Measurements from ENCODE around the gene AGMAT. TPM values are rescaled to one million over a fixed set of nuclear protein-coding genes. Genes with fewer than 3 reads are reported as not detected.

The AGMAT gene
- total and polyA plus RNA-seq, 9 of the 15 experiments (the other 6 are each of a cell fraction or from before 2014, with no cell fraction given), result not detected

- no peaks in the 10 kb centered on the region for H3K36me3 ChIP-seq (ENCODE audit: control insufficient read depth, insufficient read depth, low read length)
- FAIRE-seq (no peak), ATAC-seq (no peak; the same call in 2 of the 3 replicates), DNase-seq (ENCODE audit: extremely low read depth in 1 of 4, low spot score in 3 of 4) (no peak)
- BruUV-seq (replicated peaks), result no TSS peak
- H2AFZ ChIP-seq (ENCODE audit: low read depth, low read length), result no peak overlapping the region
- POLR2A ChIA-PET, result interaction anchor here (0.9 to 1.9 kb wide), 4 partner anchors 9 to 21 kb away, joined by 3 to 9 read pairs (median 4); no protein-coding TSS in a partner anchor
- H3K9me1 ChIP-seq (ENCODE audit: control insufficient read depth, insufficient read depth, low read length), result no peaks in the 10 kb centered on the region
- no peaks in the 10 kb centered on the region for H4K20me1 ChIP-seq (replicated peaks; ENCODE audit: control insufficient read depth, insufficient read depth, low read length)
- TF ChIP-seq POLR2G (IDR thresholded peaks at IDR 0.05; ENCODE audit: low read depth, low read length) (peak; percentile 63), BRD9 (IDR thresholded peaks at IDR 0.05; ENCODE audit: low read depth, partially characterized antibody) (no peak), MBD2 (IDR thresholded peaks at IDR 0.05; ENCODE audit: borderline replicate concordance, low read depth) (no peak)
- H3K9me3 ChIP-seq (replicated peaks; ENCODE audit: control insufficient read depth, insufficient read depth, low read depth, low read length), result no peaks in the 10 kb centered on the region
- H3K4me3 ChIP-seq, result no peak overlapping the region
- intact Hi-C loops (cut with micrococcal nuclease), result no loop called here
- no peak overlapping the region for H3K27ac ChIP-seq (ENCODE audit: extremely low read depth, low read depth, low read length)
- H3K27me3 ChIP-seq (ENCODE audit: control insufficient read depth in 2 of 2, insufficient read depth in 2 of 2, low read length in 2 of 2), result no peaks in the 10 kb centered on the region
- in situ Hi-C loops (cut with MboI), result no loop called here
- H3K9ac ChIP-seq (ENCODE audit: insufficient read depth in 1 of 2, low read depth in 2 of 2, low read length in 2 of 2), result peak overlapping the region in 1 of 2 experiments; percentile 23; a peak in 2 of 4 replicates
- H3K79me2 ChIP-seq (ENCODE audit: control insufficient read depth, insufficient read depth, low read length), result no peaks in the 10 kb centered on the region
- H3K4me2 ChIP-seq (ENCODE audit: insufficient read depth, low read length), result no peak overlapping the region
- whole genome bisulfite sequencing (ENCODE audit: insufficient coverage, low coverage, missing lambda C conversion rate), result 51% methylated on average over 16 of the region's 16 CpGs
- CTCF ChIA-PET (ENCODE audit: low intra/inter-chr PET ratio), result no interaction called here
- H3K4me1 ChIP-seq (replicated peaks in 1 of 2; ENCODE audit: control insufficient read depth in 2 of 2, insufficient read depth in 2 of 2, low read length in 2 of 2), result peaks cover 0 to 5% of the 10 kb centered on the region in 2 experiments; a peak in 2 of 5 replicates
Measured at GRCh38 chr1:15578921-15579682, 5.7 kb downstream of the AGMAT start.

GRCh38 chr1:15577691-15578090 is 7.2 kb downstream of the AGMAT start:
- ChIA-PET CTCF (ENCODE audit: low intra/inter-chr PET ratio) (no interaction called here), POLR2A (interaction anchor here (0.6 to 1.4 kb wide), 4 partner anchors 10 to 363 kb away, joined by 3 read pairs; no protein-coding TSS in a partner anchor)
- in situ Hi-C loops (cut with MboI), result no loop called here
- H3K9ac ChIP-seq (ENCODE audit: insufficient read depth in 1 of 2, low read depth in 2 of 2, low read length in 2 of 2), result peak overlapping the region in 1 of 2 experiments; percentile 50; a peak in 1 of 4 replicates
- no peaks in the 10 kb centered on the region for H3K27me3 ChIP-seq (ENCODE audit: control insufficient read depth in 2 of 2, insufficient read depth in 2 of 2, low read length in 2 of 2)
- H3K4me3 ChIP-seq, result no peak overlapping the region
- DNase-seq (ENCODE audit: extremely low read depth in 1 of 4, low spot score in 3 of 4) (no peak), ATAC-seq (no peak), FAIRE-seq (no peak)
- no peaks in the 10 kb centered on the region for H3K9me3 ChIP-seq (replicated peaks; ENCODE audit: control insufficient read depth, insufficient read depth, low read depth, low read length)
- H3K9me1 ChIP-seq (ENCODE audit: control insufficient read depth, insufficient read depth, low read length), result no peaks in the 10 kb centered on the region
- intact Hi-C loops (cut with micrococcal nuclease), result no loop called here
- no peaks in the 10 kb centered on the region for H3K79me2 ChIP-seq (ENCODE audit: control insufficient read depth, insufficient read depth, low read length)
- no peak overlapping the region for H3K27ac ChIP-seq (ENCODE audit: extremely low read depth, low read depth, low read length)
- no peaks in the 10 kb centered on the region for H3K36me3 ChIP-seq (ENCODE audit: control insufficient read depth, insufficient read depth, low read length)
- WGBS (ENCODE audit: insufficient coverage, low coverage, missing lambda C conversion rate), result 67% methylated on average over 4 of the region's 4 CpGs
- peaks cover 0 to 5% of the 10 kb centered on the region in 2 experiments; a peak in 2 of 5 replicates for H3K4me1 ChIP-seq (replicated peaks in 1 of 2; ENCODE audit: control insufficient read depth in 2 of 2, insufficient read depth in 2 of 2, low read length in 2 of 2)
- H2AFZ ChIP-seq (ENCODE audit: low read depth, low read length), result no peak overlapping the region
- no peaks in the 10 kb centered on the region for H4K20me1 ChIP-seq (replicated peaks; ENCODE audit: control insufficient read depth, insufficient read depth, low read length)
- no peak overlapping the region for H3K4me2 ChIP-seq (ENCODE audit: insufficient read depth, low read length)
- BruUV-seq (replicated peaks), result no TSS peak
- TF ChIP-seq ATF7 (IDR thresholded peaks at IDR 0.05), result no peak
- no peak for TF ChIP-seq GABPA (tag; conservative IDR thresholded peaks at IDR 0.05; ENCODE audit: low read depth)
- no peak for TF ChIP-seq EP300 (IDR thresholded peaks at IDR 0.05; ENCODE audit: low read length)
- TF ChIP-seq THRB (CRISPR knock-in tag; conservative IDR thresholded peaks at IDR 0.05), result no peak
- no peak for TF ChIP-seq ZNF133 (CRISPR knock-in tag; IDR thresholded peaks at IDR 0.05)
- no peak for TF ChIP-seq ZNF584 (CRISPR knock-in tag; IDR thresholded peaks at IDR 0.05; ENCODE audit: low read depth)
- no peak for TF ChIP-seq TGIF2 (CRISPR knock-in tag; IDR thresholded peaks at IDR 0.05)
- no peak for TF ChIP-seq FOXA3 (CRISPR knock-in tag; conservative IDR thresholded peaks at IDR 0.05 in 1 of 2, IDR thresholded peaks at IDR 0.05 in 1 of 2)
- TF ChIP-seq, protein P1, sequence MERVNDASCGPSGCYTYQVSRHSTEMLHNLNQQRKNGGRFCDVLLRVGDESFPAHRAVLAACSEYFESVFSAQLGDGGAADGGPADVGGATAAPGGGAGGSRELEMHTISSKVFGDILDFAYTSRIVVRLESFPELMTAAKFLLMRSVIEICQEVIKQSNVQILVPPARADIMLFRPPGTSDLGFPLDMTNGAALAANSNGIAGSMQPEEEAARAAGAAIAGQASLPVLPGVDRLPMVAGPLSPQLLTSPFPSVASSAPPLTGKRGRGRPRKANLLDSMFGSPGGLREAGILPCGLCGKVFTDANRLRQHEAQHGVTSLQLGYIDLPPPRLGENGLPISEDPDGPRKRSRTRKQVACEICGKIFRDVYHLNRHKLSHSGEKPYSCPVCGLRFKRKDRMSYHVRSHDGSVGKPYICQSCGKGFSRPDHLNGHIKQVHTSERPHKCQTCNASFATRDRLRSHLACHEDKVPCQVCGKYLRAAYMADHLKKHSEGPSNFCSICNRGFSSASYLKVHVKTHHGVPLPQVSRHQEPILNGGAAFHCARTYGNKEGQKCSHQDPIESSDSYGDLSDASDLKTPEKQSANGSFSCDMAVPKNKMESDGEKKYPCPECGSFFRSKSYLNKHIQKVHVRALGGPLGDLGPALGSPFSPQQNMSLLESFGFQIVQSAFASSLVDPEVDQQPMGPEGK (CRISPR knock-in tag; IDR thresholded peaks at IDR 0.05; ENCODE audit: borderline replicate concordance), result no peak

Measured in K562 (cell line).